GM12864 (cell line): ENCODE results near the gene GGT6.

Experiments
- DNase-seq: peaks from one replicate; pipeline ENCODE4 v3.0.0-alpha.2; 2011; ENCODE audit warnings: low read depth
- H3K4me3 ChIP-seq: 2 replicates; pipeline ENCODE4 v1.5.1; 2011; ENCODE audit warnings: mild to moderate bottlenecking, low read depth, low read length, control low read depth
- TF ChIP-seq, protein P1 (sequence below): IDR thresholded peaks from 2 replicates; pipeline ENCODE4 v1.5.1; 2011; ENCODE audit warnings: low read depth, mild to moderate bottlenecking, moderate library complexity, low read length, control low read depth, inconsistent platforms; ENCODE audit errors: missing control alignments

Gene GGT6

DNA sequence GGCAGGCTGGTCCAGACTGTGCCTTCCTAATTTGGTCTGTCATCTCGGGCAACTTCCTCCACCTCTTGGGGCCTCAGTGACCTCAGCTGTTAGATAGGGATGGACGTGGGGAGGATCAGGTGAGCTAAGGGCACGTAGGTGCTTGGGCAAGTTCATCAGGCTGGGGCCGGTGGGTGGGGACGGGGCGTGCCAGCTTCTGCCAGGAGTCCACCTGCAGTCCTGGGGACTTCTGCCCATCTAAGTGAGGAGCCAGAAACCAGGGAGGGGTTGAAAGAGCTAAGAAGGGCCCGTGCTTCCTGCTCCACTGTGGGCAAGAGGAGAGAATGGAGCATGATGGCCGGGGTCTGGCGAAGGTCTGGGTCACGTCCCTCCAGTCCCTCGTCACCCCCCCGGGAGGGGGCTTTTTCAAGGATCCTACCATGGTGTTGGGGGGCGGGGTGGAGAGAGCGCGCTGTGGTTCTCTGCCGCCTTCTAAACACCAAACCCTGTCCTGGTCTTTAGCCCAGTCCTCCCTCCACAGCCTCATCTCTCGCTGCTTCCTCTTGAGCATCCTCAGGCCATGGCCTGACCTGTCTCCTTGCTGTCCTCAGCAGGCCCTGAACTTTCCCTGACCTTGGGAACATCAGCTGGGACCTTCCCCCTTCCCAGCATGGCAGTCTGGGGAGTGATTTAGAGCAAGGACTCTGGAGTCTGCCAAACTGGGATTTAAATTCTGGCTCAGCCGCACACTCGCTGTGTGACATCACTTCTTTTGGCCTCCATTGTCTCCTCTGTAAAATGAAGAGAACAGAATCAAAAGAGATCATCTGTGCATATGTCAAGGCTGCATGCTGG lies 40.1 kb downstream of the GGT6 start:
- no peak overlapping the region for H3K4me3 ChIP-seq
- no peak for DNase-seq
- TF ChIP-seq, protein P1, sequence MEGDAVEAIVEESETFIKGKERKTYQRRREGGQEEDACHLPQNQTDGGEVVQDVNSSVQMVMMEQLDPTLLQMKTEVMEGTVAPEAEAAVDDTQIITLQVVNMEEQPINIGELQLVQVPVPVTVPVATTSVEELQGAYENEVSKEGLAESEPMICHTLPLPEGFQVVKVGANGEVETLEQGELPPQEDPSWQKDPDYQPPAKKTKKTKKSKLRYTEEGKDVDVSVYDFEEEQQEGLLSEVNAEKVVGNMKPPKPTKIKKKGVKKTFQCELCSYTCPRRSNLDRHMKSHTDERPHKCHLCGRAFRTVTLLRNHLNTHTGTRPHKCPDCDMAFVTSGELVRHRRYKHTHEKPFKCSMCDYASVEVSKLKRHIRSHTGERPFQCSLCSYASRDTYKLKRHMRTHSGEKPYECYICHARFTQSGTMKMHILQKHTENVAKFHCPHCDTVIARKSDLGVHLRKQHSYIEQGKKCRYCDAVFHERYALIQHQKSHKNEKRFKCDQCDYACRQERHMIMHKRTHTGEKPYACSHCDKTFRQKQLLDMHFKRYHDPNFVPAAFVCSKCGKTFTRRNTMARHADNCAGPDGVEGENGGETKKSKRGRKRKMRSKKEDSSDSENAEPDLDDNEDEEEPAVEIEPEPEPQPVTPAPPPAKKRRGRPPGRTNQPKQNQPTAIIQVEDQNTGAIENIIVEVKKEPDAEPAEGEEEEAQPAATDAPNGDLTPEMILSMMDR: no peak

DNA sequence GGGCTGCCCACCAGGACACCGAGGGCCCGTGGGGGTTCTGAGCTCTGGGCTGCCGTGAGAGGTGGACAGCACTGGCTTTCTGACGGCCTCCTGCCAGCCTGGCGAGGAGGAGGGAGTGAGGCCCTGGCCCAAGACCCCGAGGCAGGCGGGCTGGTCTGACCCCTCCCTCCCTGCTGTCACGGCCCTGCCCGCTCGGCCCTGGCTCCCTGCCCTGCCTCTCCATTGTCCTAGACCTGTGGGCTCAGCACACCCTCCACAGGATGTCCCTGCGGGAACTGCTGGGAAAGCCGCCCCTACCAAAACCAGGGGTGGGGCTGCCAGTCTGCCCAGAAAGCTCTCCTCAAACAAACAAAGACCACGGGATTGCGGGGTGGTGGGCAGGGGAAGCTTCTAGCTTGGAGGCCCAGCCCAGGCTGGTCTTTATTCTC lies 41.0 kb downstream of the GGT6 start:
- no peak overlapping the region for H3K4me3 ChIP-seq
- TF ChIP-seq, protein P1: no peak
- DNase-seq: no peak

GRCh38 chr17:4518901-4519300 lies 41.5 kb downstream of the GGT6 start:
- TF ChIP-seq, protein P1: no peak
- H3K4me3 ChIP-seq: peak overlapping the region; percentile 42
- DNase-seq: no peak

DNA sequence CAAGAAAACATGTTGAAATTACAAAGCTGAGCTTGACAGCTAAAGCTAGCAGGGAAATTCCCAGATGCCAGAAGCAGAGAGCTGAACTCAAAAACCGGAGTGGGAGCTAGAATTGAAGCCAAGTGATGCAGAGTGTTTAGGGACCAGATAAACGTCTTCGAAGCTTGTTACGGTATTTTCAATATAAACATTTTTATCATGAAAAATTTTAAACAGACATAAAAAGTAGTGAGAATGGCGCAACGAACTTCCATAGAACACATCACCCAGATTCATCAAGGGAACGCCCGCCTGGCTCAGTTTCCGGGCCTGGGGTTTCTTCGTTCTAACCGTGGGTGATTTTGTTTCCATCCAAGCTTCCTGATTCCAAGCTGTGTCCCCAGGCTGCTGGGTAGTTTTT lies 43.6 kb downstream of the GGT6 start:
- H3K4me3 ChIP-seq: no peak overlapping the region
- DNase-seq: no peak
- TF ChIP-seq, protein P1: no peak

DNA sequence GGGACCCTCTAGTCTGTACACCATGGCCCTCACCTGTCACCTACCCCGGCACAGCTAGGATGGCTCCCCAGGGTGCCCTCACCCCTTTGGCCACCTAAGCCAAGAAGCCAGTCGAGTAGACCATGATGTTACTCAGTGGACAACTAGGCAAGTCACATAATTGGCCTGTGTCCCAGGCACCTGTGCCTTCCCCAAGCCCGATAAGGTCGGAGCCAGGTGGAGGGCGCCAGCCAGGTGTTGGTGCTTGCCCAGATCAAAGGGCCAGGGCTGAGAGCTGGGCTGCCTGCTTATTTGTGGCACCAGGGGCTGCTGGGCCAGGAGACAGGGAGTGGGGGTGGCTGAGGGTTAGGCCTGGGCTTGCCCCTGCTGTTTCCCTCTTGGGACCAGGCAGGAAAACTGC lies 44.9 kb downstream of the GGT6 start:
- TF ChIP-seq, protein P1: no peak
- DNase-seq: no peak
- H3K4me3 ChIP-seq: no peak overlapping the region

GRCh38 chr17:4514779-4515178 lies 45.6 kb downstream of the GGT6 start:
- DNase-seq: no peak
- TF ChIP-seq, protein P1: no peak
- H3K4me3 ChIP-seq: no peak overlapping the region

DNA sequence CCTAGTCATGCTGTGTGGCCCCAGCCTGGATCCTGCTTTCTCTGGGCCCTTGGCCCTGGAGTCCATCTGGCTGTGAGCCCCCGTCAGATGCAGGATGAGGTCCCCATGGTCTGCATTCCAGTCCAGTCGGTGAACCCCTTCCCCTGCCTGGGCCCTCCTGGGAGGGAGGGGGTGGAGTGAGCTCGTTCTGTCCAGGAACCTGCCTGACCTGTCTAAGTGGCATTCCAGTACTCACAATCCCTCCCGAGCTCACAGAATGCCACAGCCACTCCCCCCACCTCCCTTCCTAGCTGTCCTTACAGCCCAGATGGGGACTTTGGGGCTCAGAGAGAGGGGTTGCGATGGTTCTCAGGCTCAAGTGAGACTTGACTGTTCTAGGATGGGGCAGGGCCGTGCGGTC lies 46.2 kb downstream of the GGT6 start:
- no peak for DNase-seq
- no peak overlapping the region for H3K4me3 ChIP-seq
- TF ChIP-seq, protein P1: no peak
